SK-N-SH treated with all-trans-retinoic acid at 6 μM for 48 hours (cell line): ENCODE data around the gene EN1.

ENCODE experiments used
- ATAC-seq: fragments of 200-7000 bp; cut with Tn5 transposase; 3 replicates; pipeline ENCODE4 v1.9.1; 2020; ENCODE audit warnings: mild to moderate bottlenecking, moderate library complexity
- BACH2 ChIP-seq: fragments of 250-450 bp; sonication (Bioruptor Pico); IDR thresholded peaks from 2 replicates; pipeline ENCODE4 v1.9.0; 2021; ENCODE audit warnings: mild to moderate bottlenecking, borderline replicate concordance
- CREB5 ChIP-seq: fragments of 250-450 bp; sonication (Bioruptor Pico); IDR thresholded peaks from 2 replicates; pipeline ENCODE4 v1.5.1; 2020; ENCODE audit warnings: low read depth, mild to moderate bottlenecking, moderate library complexity
- CSDC2 ChIP-seq: fragments of 250-450 bp; sonication (Bioruptor Pico); IDR thresholded peaks from 2 replicates; pipeline ENCODE4 v1.5.0; 2020; ENCODE audit warnings: mild to moderate bottlenecking, moderate library complexity
- ESRRG ChIP-seq: fragments of 250-450 bp; sonication (Bioruptor Pico); IDR thresholded peaks from 2 replicates; pipeline ENCODE4 v1.6.1; 2021; ENCODE audit warnings: mild to moderate bottlenecking
- GLIS3 ChIP-seq: fragments of 250-450 bp; sonication (Bioruptor Pico); IDR thresholded peaks from 2 replicates; pipeline ENCODE4 v1.5.0; 2020; ENCODE audit warnings: mild to moderate bottlenecking, moderate library complexity
- ISL1 ChIP-seq: fragments of 250-450 bp; sonication (Bioruptor Pico); IDR thresholded peaks from 2 replicates; pipeline ENCODE4 v2.1.2; 2022; ENCODE audit warnings: mild to moderate bottlenecking, moderate library complexity
- OSR1 ChIP-seq: fragments of 250-450 bp; sonication (Bioruptor Pico); IDR thresholded peaks from 2 replicates; pipeline ENCODE4 v1.8.0; 2022; ENCODE audit warnings: moderate library complexity, mild to moderate bottlenecking, inconsistent platforms
- PATZ1 ChIP-seq: fragments of 250-450 bp; sonication (Bioruptor Pico); IDR thresholded peaks from 2 replicates; pipeline ENCODE4 v1.8.0; 2020; ENCODE audit warnings: mild to moderate bottlenecking, moderate library complexity, borderline replicate concordance
- POU6F1 ChIP-seq: fragments of 250-450 bp; sonication (Bioruptor Pico); IDR thresholded peaks from 2 replicates; pipeline ENCODE4 v1.8.0; 2021; ENCODE audit warnings: low read depth, mild to moderate bottlenecking, moderate library complexity, borderline replicate concordance
- PPARA ChIP-seq: fragments of 250-450 bp; sonication (Bioruptor Pico); IDR thresholded peaks from 2 replicates; pipeline ENCODE4 v1.5.0; 2020; ENCODE audit warnings: mild to moderate bottlenecking, borderline replicate concordance
- RARB ChIP-seq: fragments of 250-450 bp; sonication (Bioruptor Pico); IDR thresholded peaks from 2 replicates; pipeline ENCODE4 v1.8.0; 2021; ENCODE audit warnings: mild to moderate bottlenecking, moderate library complexity
- SNAI2 ChIP-seq: fragments of 250-450 bp; sonication (Bioruptor Pico); IDR thresholded peaks from 2 replicates; pipeline ENCODE4 v1.5.0; 2020; ENCODE audit warnings: mild to moderate bottlenecking, moderate library complexity
- TCF4 ChIP-seq: fragments of 250-450 bp; sonication (Bioruptor Pico); IDR thresholded peaks from 2 replicates; pipeline ENCODE4 v1.8.0; 2021; ENCODE audit warnings: mild to moderate bottlenecking, moderate library complexity, borderline replicate concordance
- TOX ChIP-seq: fragments of 250-450 bp; sonication (Bioruptor Pico); IDR thresholded peaks from 2 replicates; pipeline ENCODE4 v1.8.0; 2021; ENCODE audit warnings: mild to moderate bottlenecking, moderate library complexity, borderline replicate concordance
- TSHZ2 ChIP-seq: fragments of 250-450 bp; sonication (Bioruptor Pico); IDR thresholded peaks from 2 replicates; pipeline ENCODE4 v1.5.0; 2020; ENCODE audit warnings: mild to moderate bottlenecking, moderate library complexity
- ZC3H10 ChIP-seq: fragments of 250-450 bp; sonication (Bioruptor Pico); IDR thresholded peaks from 2 replicates; pipeline ENCODE4 v1.5.1; 2021; ENCODE audit warnings: mild to moderate bottlenecking, moderate library complexity
- ZFP3 ChIP-seq: fragments of 250-450 bp; sonication (Bioruptor Pico); IDR thresholded peaks from 2 replicates; pipeline ENCODE4 v1.5.0; 2020; ENCODE audit warnings: mild to moderate bottlenecking, moderate library complexity
- ZFP30 ChIP-seq: fragments of 450-650 bp; formaldehyde crosslinking; IDR thresholded peaks from 2 replicates; pipeline ENCODE4 v1.5.0; 2022; ENCODE audit warnings: mild to moderate bottlenecking, moderate library complexity
- ZNF565 ChIP-seq: fragments of 450-650 bp; formaldehyde crosslinking; conservative IDR thresholded peaks from 2 replicates; pipeline ENCODE4 v1.5.0; 2020; ENCODE audit warnings: low read depth, mild to moderate bottlenecking, moderate library complexity
- ZNF70 ChIP-seq: fragments of 450-650 bp; formaldehyde crosslinking; IDR thresholded peaks from 2 replicates; pipeline ENCODE4 v1.5.0; 2020; ENCODE audit warnings: mild to moderate bottlenecking, moderate library complexity
- ZNF8 ChIP-seq: fragments of 450-650 bp; formaldehyde crosslinking; IDR thresholded peaks from 2 replicates; pipeline ENCODE4 v1.5.0; 2020; ENCODE audit warnings: mild to moderate bottlenecking, moderate library complexity

Gene EN1

GRCh38 chr2:118815314-118815713 is 32.1 kb downstream of the EN1 start:
- no peak for ATAC-seq
- TF ChIP-seq POU6F1 (CRISPR knock-in tag), result no peak
- no peak for TF ChIP-seq RARB
- no peak for TF ChIP-seq CSDC2
- no peak for TF ChIP-seq SNAI2
- TF ChIP-seq PATZ1 (CRISPR knock-in tag), result no peak
- TF ChIP-seq TCF4 (CRISPR knock-in tag), result no peak
- TF ChIP-seq BACH2 (CRISPR knock-in tag), result no peak
- TF ChIP-seq CREB5, result no peak
- no peak for TF ChIP-seq TOX (CRISPR knock-in tag)
- TF ChIP-seq OSR1 (CRISPR knock-in tag), result no peak
- TF ChIP-seq ISL1 (CRISPR knock-in tag), result no peak
- no peak for TF ChIP-seq ZNF8 (CRISPR knock-in tag)
- TF ChIP-seq ZFP30, result no peak
- TF ChIP-seq ZC3H10, result no peak
- no peak for TF ChIP-seq ZFP3 (CRISPR knock-in tag)
- no peak for TF ChIP-seq TSHZ2 (CRISPR knock-in tag)
- no peak for TF ChIP-seq PPARA (CRISPR knock-in tag)
- TF ChIP-seq ZNF565, result no peak
- no peak for TF ChIP-seq GLIS3 (CRISPR knock-in tag)
- TF ChIP-seq ESRRG, result no peak

- TF ChIP-seq GLIS3 (CRISPR knock-in tag), result no peak
- TF ChIP-seq PATZ1 (CRISPR knock-in tag), result no peak
- TF ChIP-seq ZNF8 (CRISPR knock-in tag), result no peak
- TF ChIP-seq ZNF70 (CRISPR knock-in tag), result no peak
- TF ChIP-seq TOX (CRISPR knock-in tag), result no peak
- TF ChIP-seq BACH2 (CRISPR knock-in tag), result no peak
- TF ChIP-seq PPARA (CRISPR knock-in tag), result no peak
- no peak for TF ChIP-seq CSDC2
- no peak for TF ChIP-seq RARB
- no peak for ATAC-seq
These were observed 33.1 kb downstream of the EN1 start for GRCh38 chr2:118814368-118814767.

- ATAC-seq, result no peak
- TF ChIP-seq GLIS3 (CRISPR knock-in tag) (no peak), RARB (no peak), PATZ1 (CRISPR knock-in tag) (no peak), ISL1 (CRISPR knock-in tag) (no peak), BACH2 (CRISPR knock-in tag) (no peak), TSHZ2 (CRISPR knock-in tag) (no peak), POU6F1 (CRISPR knock-in tag) (no peak)
These were observed 33.7 kb downstream of the EN1 start for GRCh38 chr2:118813601-118814339.
